Measurements from ENCODE around the gene RNPEPL1. TPM values are rescaled to one million over a fixed set of nuclear protein-coding genes. Genes with fewer than 3 reads are reported as not detected.

The RNPEPL1 gene
- total RNA-seq, 4 donors from 2014 or later = 31.9 to 124 (median 99.6) TPM

DNA sequence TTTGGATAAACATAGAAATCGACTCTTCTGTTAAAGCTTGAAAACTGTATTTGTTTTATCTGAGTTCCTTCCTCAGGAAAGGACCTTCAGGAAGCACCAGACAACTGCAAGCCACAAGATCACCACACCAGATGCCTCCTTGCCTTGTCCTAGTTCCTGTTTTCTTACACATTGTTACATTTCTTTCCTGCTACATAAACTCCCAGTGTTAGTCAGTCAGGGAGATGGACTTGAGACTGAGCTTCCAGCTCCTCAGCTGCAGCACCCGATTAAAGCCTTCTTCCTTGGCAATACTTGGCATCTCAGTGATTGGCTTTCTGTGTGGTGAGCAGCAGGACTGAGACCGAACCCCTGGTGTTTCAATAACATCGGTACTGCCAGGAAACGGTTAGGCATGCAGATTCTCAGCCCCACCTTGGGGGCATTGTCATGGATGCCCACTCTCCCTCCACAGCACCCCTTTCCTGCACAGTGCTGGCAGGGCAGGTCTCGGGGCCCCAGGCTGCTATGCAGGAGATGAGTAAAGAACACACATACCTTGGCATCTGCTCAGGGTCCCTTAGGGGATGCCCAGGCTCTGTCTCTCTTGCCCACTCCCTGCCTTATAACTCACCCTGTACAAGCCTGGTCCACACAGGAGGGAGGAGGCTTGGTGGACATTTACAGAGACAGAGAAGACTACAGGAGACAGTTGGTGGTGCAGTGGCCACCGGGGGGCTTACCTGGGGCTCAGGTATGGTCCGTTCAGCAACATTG lies 43.1 kb upstream of the RNPEPL1 start:
- in situ Hi-C loops (cut with MboI; ENCODE audit: low sequenced_read_pairs in 4 of 4) = loop anchor here in 3 of 4 donors (25.0 kb wide), 1 partner anchor 187 kb away; no protein-coding TSS in a partner anchor
- Histone ChIP-seq H3K36me3 (peaks cover 0 to 36% of the 10 kb centered on the region in 2 donors), H3K27me3 (peaks cover 0 to 5% (median 4%) of the 10 kb centered on the region in 3 donors), H3K4me3 (no peak overlapping the region), H3K9me3 (no peaks in the 10 kb centered on the region), H3K27ac (no peak overlapping the region), H3K4me1 (no peaks in the 10 kb centered on the region)
- DNase-seq = no peak
- ATAC-seq = no peak
- TF ChIP-seq, protein P1, sequence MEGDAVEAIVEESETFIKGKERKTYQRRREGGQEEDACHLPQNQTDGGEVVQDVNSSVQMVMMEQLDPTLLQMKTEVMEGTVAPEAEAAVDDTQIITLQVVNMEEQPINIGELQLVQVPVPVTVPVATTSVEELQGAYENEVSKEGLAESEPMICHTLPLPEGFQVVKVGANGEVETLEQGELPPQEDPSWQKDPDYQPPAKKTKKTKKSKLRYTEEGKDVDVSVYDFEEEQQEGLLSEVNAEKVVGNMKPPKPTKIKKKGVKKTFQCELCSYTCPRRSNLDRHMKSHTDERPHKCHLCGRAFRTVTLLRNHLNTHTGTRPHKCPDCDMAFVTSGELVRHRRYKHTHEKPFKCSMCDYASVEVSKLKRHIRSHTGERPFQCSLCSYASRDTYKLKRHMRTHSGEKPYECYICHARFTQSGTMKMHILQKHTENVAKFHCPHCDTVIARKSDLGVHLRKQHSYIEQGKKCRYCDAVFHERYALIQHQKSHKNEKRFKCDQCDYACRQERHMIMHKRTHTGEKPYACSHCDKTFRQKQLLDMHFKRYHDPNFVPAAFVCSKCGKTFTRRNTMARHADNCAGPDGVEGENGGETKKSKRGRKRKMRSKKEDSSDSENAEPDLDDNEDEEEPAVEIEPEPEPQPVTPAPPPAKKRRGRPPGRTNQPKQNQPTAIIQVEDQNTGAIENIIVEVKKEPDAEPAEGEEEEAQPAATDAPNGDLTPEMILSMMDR (IDR thresholded peaks at IDR 0.05 in 4 of 5, conservative IDR thresholded peaks at IDR 0.05 in 1 of 5) = no peak
- no peak for TF ChIP-seq POLR2A (IDR thresholded peaks at IDR 0.05)
- intact Hi-C loops (cut with DNase I; ENCODE audit: low total_unique reads) = no loop called here

DNA sequence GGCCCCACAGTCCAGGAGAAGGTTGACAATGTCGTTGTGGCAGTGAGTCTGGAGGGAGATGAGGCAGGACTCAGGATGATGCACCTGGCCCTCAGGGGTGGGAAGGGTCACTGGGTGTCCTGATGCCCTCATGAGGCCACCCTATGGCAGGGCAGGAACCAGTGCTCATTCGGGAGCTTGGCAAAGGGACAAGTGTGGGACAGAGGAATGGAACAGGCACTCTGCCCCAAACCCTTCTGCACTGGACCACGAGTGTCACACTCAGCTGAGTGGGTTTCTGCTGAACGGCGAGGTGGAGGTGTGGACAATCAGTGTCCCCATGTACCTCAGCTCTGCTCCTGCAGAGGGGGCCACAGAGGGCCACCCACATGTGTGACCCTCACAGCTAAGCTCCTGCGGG lies 42.5 kb upstream of the RNPEPL1 start:
- H3K9me3 ChIP-seq = no peaks in the 10 kb centered on the region
- H3K27ac ChIP-seq = no peak overlapping the region
- in situ Hi-C loops (cut with MboI; ENCODE audit: low sequenced_read_pairs in 4 of 4) (no loop called here), intact Hi-C loops (cut with DNase I; ENCODE audit: low total_unique reads) (no loop called here)
- no peaks in the 10 kb centered on the region for H3K4me1 ChIP-seq
- peaks cover 0 to 1% (median 0%) of the 10 kb centered on the region in 3 donors for H3K27me3 ChIP-seq
- H3K36me3 ChIP-seq = peaks cover 0 to 39% of the 10 kb centered on the region in 2 donors
- H3K4me3 ChIP-seq = no peak overlapping the region
- TF ChIP-seq POLR2A (IDR thresholded peaks at IDR 0.05) = no peak
- TF ChIP-seq, protein P1 (IDR thresholded peaks at IDR 0.05 in 4 of 5, conservative IDR thresholded peaks at IDR 0.05 in 1 of 5) = no peak
- no peak for DNase-seq
- ATAC-seq = no peak

DNA sequence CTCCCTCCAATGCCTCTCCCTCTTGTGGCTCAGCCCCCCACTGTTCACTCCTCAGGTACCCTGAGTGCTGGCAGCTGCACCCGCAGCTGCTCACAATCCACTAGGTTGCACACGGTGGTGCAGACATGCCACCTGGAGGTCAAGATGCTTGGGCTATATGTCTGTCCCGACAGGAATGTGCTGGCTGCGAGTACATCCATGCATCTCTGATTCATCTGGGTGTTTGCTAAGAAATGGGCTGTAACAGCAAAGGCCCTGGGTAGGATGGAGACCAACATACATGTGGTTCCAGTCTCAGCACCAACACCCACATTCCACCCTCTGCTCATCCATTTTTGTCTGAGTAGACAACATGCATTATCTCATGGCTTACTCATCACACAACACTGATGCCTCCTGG lies 41.8 kb upstream of the RNPEPL1 start:
- TF ChIP-seq, protein P1 (IDR thresholded peaks at IDR 0.05 in 4 of 5, conservative IDR thresholded peaks at IDR 0.05 in 1 of 5) = no peak
- no peak for TF ChIP-seq POLR2A (IDR thresholded peaks at IDR 0.05)
- intact Hi-C loops (cut with DNase I; ENCODE audit: low total_unique reads) = no loop called here
- Histone ChIP-seq H3K27me3 (no peaks in the 10 kb centered on the region), H3K36me3 (peaks cover 0 to 46% of the 10 kb centered on the region in 2 donors), H3K9me3 (peaks cover 0 to 1% (median 0%) of the 10 kb centered on the region in 3 donors), H3K4me3 (no peak overlapping the region), H3K4me1 (no peaks in the 10 kb centered on the region), H3K27ac (no peak overlapping the region)
- DNase-seq (no peak), ATAC-seq (no peak)
- in situ Hi-C loops (cut with MboI; ENCODE audit: low sequenced_read_pairs in 4 of 4) = no loop called here

DNA sequence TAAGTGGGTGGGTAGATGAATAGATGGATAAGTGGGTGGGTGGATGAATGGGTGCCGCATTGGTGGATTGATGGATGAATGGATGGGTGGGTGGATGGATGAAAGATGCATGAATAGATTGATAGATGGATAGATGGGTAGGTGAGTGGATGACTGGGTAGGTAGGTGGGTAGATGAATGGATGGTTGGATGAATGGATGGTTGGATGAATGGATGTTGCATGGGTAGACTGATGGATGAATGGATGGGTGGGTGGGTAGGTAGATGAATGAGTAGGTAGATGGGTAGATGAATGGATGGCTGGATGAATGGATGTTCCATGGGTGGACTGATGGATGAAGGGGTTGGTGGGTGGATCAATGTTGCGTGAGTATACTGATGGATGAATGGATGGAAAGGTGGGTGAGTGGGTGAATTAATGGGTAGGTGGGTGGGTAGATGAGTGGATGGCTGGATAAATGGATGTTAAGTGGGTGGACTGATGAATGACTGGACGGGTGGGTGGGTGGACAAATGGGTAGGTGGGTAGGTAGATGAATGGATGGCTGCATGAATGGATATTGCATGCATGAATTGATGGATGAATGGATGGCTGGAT lies 41.0 kb upstream of the RNPEPL1 start:
- H3K27ac ChIP-seq = no peak overlapping the region
- H3K27me3 ChIP-seq = no peaks in the 10 kb centered on the region
- intact Hi-C loops (cut with DNase I; ENCODE audit: low total_unique reads) = no loop called here
- no peak for ATAC-seq
- no peak for DNase-seq
- in situ Hi-C loops (cut with MboI; ENCODE audit: low sequenced_read_pairs in 4 of 4) = no loop called here
- H3K9me3 ChIP-seq = peaks cover 0 to 6% (median 6%) of the 10 kb centered on the region in 3 donors
- no peak for TF ChIP-seq POLR2A (IDR thresholded peaks at IDR 0.05)
- TF ChIP-seq, protein P1 (IDR thresholded peaks at IDR 0.05 in 4 of 5, conservative IDR thresholded peaks at IDR 0.05 in 1 of 5) = no peak
- no peak overlapping the region for H3K4me3 ChIP-seq
- no peaks in the 10 kb centered on the region for H3K4me1 ChIP-seq
- H3K36me3 ChIP-seq = peaks cover 0 to 54% of the 10 kb centered on the region in 2 donors

Data from gastrocnemius medialis (tissue), 4 donors.